Ishikawa (cell line): Measurements from ENCODE around the gene DERL3.

Experiments
- CEBPB ChIP-seq: IDR thresholded peaks from 2 replicates; pipeline ENCODE4 v1.6.1; 2012
- FOXM1 ChIP-seq: IDR thresholded peaks from 2 replicates; pipeline ENCODE4 v1.6.1; 2012; ENCODE audit warnings: low read depth, borderline replicate concordance
- MAX ChIP-seq: IDR thresholded peaks from 2 replicates; pipeline ENCODE4 v1.6.1; 2012
- TF ChIP-seq, protein P1 (sequence below): IDR thresholded peaks from 2 replicates; pipeline ENCODE4 v1.6.1; 2012; ENCODE audit warnings: low read depth, mild to moderate bottlenecking

DNA sequence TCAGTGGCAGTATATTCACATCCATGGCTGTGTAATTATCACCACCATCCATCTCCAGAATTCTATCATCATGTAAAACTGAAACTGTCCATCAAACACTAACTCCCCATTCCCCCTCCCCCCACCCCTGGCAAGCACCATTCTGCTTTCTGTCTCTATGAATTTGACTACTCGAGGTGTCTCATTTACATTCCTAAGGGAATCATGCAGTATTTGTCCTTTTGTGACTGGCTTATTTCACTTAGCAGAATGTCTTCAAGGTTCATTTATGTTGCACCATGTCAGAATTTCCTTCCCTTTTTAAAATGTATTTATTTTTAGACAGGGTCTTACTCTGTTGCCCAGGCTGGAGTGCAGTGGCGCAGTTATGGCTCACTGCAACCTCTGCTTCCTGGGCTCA is 20.3 kb downstream of the DERL3 start:
- TF ChIP-seq FOXM1 (no peak), MAX (no peak), CEBPB (no peak)
- TF ChIP-seq, protein P1, sequence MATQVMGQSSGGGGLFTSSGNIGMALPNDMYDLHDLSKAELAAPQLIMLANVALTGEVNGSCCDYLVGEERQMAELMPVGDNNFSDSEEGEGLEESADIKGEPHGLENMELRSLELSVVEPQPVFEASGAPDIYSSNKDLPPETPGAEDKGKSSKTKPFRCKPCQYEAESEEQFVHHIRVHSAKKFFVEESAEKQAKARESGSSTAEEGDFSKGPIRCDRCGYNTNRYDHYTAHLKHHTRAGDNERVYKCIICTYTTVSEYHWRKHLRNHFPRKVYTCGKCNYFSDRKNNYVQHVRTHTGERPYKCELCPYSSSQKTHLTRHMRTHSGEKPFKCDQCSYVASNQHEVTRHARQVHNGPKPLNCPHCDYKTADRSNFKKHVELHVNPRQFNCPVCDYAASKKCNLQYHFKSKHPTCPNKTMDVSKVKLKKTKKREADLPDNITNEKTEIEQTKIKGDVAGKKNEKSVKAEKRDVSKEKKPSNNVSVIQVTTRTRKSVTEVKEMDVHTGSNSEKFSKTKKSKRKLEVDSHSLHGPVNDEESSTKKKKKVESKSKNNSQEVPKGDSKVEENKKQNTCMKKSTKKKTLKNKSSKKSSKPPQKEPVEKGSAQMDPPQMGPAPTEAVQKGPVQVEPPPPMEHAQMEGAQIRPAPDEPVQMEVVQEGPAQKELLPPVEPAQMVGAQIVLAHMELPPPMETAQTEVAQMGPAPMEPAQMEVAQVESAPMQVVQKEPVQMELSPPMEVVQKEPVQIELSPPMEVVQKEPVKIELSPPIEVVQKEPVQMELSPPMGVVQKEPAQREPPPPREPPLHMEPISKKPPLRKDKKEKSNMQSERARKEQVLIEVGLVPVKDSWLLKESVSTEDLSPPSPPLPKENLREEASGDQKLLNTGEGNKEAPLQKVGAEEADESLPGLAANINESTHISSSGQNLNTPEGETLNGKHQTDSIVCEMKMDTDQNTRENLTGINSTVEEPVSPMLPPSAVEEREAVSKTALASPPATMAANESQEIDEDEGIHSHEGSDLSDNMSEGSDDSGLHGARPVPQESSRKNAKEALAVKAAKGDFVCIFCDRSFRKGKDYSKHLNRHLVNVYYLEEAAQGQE: no peak
